GM19452 (cell line): ENCODE results near the gene AP1M1.
"Not testable (repeated sequence)": the region's sequence is repeated elsewhere in the genome, so short reads cannot be mapped to it uniquely, and the experiment has no call there.

Experiments used
- ATAC-seq: cut with Tn5 transposase; IDR thresholded peaks from one replicate; pipeline ENCODE4 v1.9.1; 2021; ENCODE audit not compliant: unreplicated experiment

AP1M1 gene

DNA sequence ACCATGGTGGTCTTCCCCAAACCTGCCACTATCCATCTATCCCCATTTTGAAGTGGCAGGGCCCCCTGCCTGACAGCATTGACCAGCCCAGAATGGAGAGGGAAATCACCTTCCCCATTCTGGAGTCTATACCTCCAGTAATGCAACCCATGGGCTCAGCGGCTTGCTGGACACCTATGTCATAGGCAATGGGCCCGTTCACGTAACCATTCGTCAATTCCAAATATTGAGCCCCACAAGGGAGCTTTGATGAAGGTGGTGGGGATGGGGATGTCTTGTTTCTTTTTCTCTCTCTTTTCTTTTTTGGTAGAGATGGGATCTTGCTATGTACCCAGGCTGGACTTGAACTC, 63.1 kb downstream of the AP1M1 start:
- ATAC-seq, result no peak

DNA sequence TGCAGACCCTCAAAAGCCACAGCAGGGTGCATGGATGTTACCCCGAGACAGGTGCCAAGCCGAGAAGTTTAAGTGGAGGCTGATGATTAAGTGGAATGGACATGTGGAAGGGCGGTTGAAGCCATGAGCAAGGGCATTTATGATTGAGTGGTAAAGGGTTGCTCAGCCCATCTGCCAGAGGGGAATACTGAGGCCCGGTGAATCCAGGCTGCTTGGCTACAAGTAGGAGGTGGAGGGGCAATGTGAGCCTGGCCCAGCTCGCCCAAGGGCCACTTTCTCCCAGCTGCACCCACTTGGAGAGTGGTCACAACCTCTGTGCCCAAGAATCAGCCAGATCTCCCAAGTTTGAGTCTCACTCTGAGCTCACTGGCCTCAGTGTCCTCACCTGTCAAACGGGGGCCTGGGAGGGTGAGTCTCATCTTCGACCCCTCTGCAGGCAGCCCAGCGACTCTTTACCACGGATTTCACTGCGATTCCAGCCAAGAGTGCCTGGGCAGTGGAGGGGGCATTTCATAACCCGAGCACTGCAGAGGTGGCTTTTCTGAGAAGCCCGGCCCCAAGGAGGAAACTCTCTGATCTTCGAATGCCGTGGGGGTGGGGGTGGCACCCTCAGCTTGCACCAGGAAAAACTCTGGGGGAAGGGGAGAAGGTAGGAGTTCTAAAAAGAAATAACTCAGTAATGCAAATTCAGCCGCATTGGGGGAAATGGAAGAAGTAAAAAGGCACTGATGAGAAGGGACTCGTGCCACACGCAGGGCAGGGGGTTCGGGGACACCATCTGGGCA, 64.1 kb downstream of the AP1M1 start:
- ATAC-seq, result no peak

DNA sequence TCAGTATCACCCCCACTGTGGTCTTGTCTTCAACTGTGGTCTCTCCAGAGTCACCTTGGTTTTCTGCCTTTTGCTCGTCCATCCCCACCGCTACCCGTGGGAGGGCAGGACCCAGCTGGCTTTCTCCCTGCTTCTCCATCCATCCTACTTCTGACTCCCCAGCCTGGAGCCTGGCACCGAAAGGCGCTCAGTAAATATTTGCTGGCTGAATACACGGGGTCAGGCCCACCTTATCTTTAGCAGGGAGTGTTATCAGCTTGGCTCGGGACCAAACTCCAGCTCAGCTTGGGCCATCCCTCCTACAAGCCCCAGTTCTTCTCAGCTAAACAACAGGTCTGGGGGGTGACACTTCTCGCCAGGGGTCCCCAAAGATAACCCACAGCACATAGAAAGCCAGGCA, 64.9 kb downstream of the AP1M1 start:
- ATAC-seq, result no peak

DNA sequence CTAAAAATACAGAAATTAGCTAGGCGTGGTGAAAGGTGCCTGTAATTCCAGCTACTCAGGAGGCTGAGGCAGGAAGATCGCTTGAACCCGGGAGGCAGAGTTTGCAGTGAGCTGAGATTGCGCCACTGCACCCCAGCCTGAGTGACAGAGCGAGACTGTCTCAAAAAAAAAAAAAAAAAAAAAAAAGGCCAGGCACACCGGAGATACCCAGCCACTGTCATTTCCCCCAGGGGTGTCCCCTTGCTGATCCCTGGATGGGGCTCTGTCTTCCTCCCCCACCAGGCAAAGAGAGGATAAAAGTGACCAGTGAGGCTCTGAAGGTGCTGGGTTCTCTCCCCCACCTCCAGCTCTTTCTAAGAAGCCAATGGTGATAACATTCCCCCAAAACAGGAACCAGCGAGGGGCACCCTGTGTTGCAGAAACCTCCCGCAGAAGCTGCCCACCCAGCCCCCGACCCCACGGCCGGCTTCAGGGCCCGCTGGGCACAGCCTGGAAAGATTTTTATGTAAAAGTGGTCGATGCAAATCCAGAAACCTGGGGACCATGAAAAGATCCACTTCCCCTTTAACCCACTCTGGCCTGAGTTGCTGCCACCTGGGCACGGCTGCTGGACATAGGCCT, 65.5 kb downstream of the AP1M1 start:
- ATAC-seq, result no peak

- no peak for ATAC-seq
Measured at GRCh38 chr19:16265205-16265604, 67.5 kb downstream of the AP1M1 start.

DNA sequence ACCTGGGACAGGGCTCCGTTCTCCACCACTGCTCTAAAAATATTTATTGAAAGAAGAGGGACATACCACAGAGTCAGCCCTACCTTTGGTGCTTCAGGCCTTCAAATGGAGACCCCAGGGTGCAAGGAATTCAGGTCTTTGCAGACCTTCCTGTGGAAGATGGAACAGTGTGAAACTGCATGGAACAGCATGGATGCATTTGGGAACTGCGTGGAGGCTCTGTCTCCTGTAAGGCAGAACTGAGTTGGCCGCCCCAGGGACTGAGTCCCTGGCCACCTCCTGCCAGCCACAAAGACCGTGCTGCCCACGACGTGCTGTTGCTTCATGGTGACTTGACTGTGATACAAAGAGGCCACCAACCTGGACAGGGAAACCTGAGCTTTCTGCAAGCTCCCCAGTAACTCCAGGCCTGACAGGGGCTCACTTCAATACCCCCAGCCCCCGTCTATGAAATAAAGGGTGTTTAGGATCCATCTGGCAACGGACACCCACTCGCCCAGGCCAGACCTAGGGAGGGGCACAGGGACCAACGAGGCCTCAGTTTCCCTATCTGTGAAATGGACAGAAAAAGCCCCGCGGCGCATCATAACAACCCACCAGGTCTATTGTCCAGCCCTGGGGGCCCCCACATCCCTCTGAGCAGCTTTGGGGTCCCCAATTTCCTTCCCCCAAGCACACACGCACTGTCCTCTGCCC, 68.3 kb downstream of the AP1M1 start:
- ATAC-seq, result no peak

GRCh38 chr19:16266586-16266942, 68.9 kb downstream of the AP1M1 start:
- ATAC-seq, result no peak

DNA sequence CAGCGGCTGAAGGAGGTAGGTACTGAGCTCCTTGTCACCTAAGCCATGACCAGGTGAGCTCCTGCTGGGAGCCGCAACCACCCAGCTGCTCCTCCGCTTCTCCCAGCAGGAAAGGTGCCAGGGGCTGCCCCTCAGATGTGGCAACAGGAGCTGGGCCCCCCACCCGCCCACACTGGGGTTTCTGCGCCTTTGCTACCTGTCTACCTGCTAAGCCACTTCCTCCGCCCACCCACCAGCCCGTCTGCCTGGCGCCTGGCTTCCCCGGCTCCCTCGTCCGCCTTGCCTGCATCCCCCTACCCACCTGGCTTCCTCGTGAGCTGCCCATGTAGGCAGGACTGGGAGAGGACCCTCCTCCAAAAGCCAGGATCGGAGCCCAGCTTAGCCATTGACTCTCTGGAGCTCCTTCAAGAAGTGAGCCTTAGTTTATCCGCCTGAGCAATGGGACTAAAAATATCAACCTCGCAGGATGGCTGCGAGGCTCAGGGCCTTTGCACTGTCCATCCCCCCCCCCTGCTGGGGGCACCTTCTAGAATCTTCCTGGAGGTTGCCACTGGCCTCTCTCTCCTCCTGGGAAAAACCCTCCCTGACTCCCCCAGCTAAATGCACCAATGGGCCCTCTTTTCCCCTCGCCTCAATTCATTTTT, 71.1 kb downstream of the AP1M1 start:
- no peak for ATAC-seq

DNA sequence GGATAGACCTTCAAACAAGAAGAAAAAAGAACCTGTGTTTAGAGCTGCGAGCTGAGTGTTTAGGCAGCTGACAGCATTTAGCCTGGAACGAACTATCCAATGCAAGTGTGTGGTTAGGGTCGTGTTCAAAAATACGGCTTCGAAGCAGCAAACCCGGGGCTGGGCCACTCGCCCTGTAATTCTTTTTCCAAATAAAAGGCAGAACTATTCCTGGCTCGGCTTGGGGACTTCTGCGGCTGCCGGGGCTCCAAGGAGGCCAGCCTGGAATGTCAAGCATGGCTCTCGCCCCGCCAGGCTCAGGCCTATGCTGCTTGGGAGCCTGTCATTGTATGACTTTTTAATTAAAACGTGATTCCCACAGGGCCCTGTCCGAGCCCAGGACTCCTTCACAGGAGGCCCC, 75.2 kb downstream of the AP1M1 start:
- ATAC-seq, result no peak

- ATAC-seq, result no peak
Measured at GRCh38 chr19:16274447-16274846, 76.7 kb downstream of the AP1M1 start.

- ATAC-seq, result no peak
Measured at GRCh38 chr19:16280306-16280705, 82.6 kb downstream of the AP1M1 start.

DNA sequence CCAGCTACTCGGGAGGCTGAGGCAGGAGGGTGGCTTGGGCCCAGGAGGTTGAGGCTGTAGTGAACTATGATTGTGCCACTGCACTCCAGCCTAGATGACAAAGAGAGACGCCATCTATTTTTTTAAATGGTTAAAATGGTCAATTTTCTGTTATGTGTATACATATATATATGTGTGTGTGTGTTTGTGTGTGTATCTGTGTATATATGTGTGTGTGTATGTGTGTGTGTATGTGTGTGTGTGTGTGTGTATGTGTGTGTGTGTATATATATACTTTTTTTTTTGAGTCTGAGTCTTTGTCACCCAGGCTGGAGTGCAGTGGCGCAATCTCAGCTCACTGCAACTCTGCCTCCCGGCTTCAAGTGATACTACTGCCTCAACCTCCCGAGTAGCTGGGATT, 84.0 kb downstream of the AP1M1 start:
- no peak for ATAC-seq

- ATAC-seq, result no peak
Measured at GRCh38 chr19:16283210-16284061, 85.7 kb downstream of the AP1M1 start.

DNA sequence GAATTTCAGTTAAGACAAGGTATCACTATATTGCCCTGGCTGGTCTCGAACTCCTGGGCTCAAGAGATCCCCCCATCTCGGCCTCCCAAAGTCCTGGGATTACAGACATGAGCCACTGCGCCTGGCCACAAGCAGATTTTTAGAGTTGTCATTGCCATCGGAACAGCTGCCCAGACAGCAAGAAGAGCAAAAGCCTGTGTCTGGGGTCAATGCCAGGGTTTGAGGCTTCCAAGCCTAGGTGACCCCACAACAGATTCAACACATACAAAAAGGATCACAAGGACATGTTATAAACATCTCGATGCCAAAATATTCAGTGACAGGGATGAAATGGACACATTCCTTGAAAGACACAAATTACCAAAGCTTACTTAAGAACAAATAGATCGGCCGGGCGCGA, 86.8 kb downstream of the AP1M1 start:
- ATAC-seq, result no peak

DNA sequence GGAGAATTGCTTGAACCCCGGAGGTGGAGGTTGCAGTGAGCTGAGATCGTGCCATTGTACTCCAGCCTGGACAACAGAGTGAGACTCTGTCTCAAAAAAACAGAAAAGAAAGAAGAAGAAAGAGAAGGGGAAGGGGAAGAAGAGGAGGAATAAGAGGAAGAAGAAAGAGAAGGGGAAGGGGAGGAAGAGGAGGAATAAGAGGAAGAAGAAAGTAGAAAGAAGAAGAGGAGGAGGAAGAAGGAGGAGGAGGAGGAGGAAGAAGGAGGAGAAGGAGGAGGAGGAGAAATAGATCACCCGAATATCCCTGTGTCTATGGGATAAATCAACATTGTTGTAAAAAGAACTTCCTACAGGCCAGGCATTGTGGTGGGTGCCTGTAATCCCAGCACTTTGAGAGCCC, 87.4 kb downstream of the AP1M1 start:
- not testable (repeated sequence) for ATAC-seq

GRCh38 chr19:16285769-16286498, 88.2 kb downstream of the AP1M1 start:
- ATAC-seq, result no peak

DNA sequence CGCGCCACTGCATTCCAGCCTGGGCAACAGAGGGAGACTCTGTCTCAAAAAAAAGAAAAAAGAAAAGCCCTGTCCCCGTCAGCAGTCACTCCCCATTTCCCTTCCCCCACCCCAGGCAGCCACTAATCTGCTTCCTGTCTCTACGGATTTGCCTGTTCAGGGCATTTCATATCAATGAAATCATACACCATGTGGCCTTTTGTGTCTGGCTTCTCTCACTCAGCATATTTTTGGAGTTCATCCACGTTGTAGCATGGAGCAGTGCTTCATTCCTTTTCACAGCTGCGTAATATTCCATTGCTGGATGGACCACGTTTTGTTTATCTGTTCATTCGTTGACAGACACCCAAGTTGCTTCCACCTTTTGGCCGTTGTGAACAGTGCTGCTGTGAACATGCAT, 90.8 kb downstream of the AP1M1 start:
- no peak for ATAC-seq

DNA sequence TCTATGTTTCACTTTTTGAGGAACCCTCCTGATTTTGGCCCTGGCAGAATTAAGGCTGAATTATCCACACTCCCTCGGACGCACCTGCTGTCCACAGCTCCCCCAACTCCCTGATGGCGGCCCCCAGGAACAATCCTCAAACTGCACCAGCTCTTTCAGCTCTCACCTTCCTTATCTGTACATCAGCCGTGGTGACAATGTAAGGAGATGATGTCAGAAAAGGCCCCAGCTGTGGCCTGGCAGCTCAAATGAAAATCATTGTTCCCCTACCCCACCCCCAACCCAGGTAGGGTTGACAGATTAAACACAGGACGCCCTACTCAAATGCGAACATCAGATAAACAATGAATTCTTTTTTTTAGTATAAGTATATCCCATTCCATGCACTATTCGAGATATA, 91.9 kb downstream of the AP1M1 start:
- no peak for ATAC-seq

- no peak for ATAC-seq
Measured at GRCh38 chr19:16290692-16291091, 93.0 kb downstream of the AP1M1 start.
